Activated naive CD4-positive, alpha-beta T cell treated with anti-CD3 and anti-CD28 coated beads, Interleukin-2, amount 50 U/mL, for 72 hours (primary cell): Measurements from ENCODE around the gene ADPGK. TPM values are rescaled to one million over a fixed set of nuclear protein-coding genes. Genes with fewer than 3 reads are reported as not detected.
A peak's percentile ranks its signal among the peaks of the same experiment; 100 is the strongest.

ENCODE experiments used
- ATAC-seq, 2 donors: fragments of 150-1000 bp; cut with Tn5 transposase; 2 replicates each; pipeline ENCODE4 v1.10.0; 2021; ENCODE audit warnings: mild to moderate bottlenecking in 2 of 2, moderate library complexity in 2 of 2
- DNase-seq, 2 donors: peaks; one replicate each; pipeline ENCODE4 v3.0.0; 2021 to 2022; ENCODE audit warnings: low spot score in 2 of 2
- H3K27ac Mint-ChIP-seq, 2 donors: one replicate each; pipeline ENCODE4 v1.8.0; 2022; ENCODE audit warnings: mild to moderate bottlenecking in 2 of 2, mixed read lengths in 2 of 2
- H3K36me3 Mint-ChIP-seq, 2 donors: one replicate each; pipeline ENCODE4 v1.8.0; 2022; ENCODE audit warnings: mixed read lengths in 2 of 2
- H3K9me3 Mint-ChIP-seq, 2 donors: one replicate each; pipeline ENCODE4 v1.8.0; 2022; ENCODE audit warnings: mixed read lengths in 2 of 2
- total RNA-seq, 2 donors: library from RNA; stranded (reverse); gene quantifications; one replicate each; pipeline ENCODE4 v1.2.3, GENCODE V29; 2022

The ADPGK gene
- total RNA-seq, 2 donors from 2014 or later: 51.0 to 81.8 TPM

GRCh38 chr15:72796515-72797337, 13.2 kb upstream of the ADPGK start:
- ATAC-seq: peak; percentile 85 to 92
- H3K27ac Mint-ChIP-seq: peak overlapping the region in 1 of 2 donors; percentile 62
- no peaks in the 10 kb centered on the region for H3K9me3 Mint-ChIP-seq
- peak in 1 of 2 donors; percentile 57 for DNase-seq
- H3K36me3 Mint-ChIP-seq: no peaks in the 10 kb centered on the region

- DNase-seq: no peak
- no peaks in the 10 kb centered on the region for H3K9me3 Mint-ChIP-seq
- ATAC-seq: no peak
- peak overlapping the region in 1 of 2 donors; percentile 62 for H3K27ac Mint-ChIP-seq
- H3K36me3 Mint-ChIP-seq: no peaks in the 10 kb centered on the region
Observed at GRCh38 chr15:72796210-72796514, 12.6 kb upstream of the ADPGK start.

- H3K36me3 Mint-ChIP-seq: no peaks in the 10 kb centered on the region
- H3K27ac Mint-ChIP-seq: no peak overlapping the region
- no peaks in the 10 kb centered on the region for H3K9me3 Mint-ChIP-seq
Observed at GRCh38 chr15:72793766-72794660, 10.5 kb upstream of the ADPGK start.

GRCh38 chr15:72792431-72792830, 8.9 kb upstream of the ADPGK start:
- Mint-ChIP-seq H3K36me3 (no peaks in the 10 kb centered on the region), H3K27ac (no peak overlapping the region), H3K9me3 (no peaks in the 10 kb centered on the region)
- ATAC-seq: no peak
- DNase-seq: no peak

More at GRCh38 chr15:72793766-72794660, 10.5 kb upstream of the ADPGK start:
- ATAC-seq: no peak
- DNase-seq: no peak

- DNase-seq: no peak
- Mint-ChIP-seq H3K9me3 (no peaks in the 10 kb centered on the region), H3K27ac (peak overlapping the region in 1 of 2 donors; percentile 15), H3K36me3 (no peaks in the 10 kb centered on the region)
- ATAC-seq: no peak
Observed at GRCh38 chr15:72790302-72790910, 6.8 kb upstream of the ADPGK start.

- ATAC-seq (no peak), DNase-seq (no peak)
- H3K27ac Mint-ChIP-seq: no peak overlapping the region
- peaks cover 7% of the 10 kb centered on the region in 2 donors for H3K36me3 Mint-ChIP-seq
- no peaks in the 10 kb centered on the region for H3K9me3 Mint-ChIP-seq
Observed at GRCh38 chr15:72787526-72787925, 4.0 kb upstream of the ADPGK start.

GRCh38 chr15:72786676-72787345, 3.3 kb upstream of the ADPGK start:
- no peak for ATAC-seq
- no peak for DNase-seq
- Mint-ChIP-seq H3K9me3 (no peaks in the 10 kb centered on the region), H3K27ac (no peak overlapping the region), H3K36me3 (peaks cover 9 to 10% of the 10 kb centered on the region in 2 donors)

- peak overlapping the region in 1 of 2 donors; percentile 94 for H3K27ac Mint-ChIP-seq
- H3K9me3 Mint-ChIP-seq: no peaks in the 10 kb centered on the region
- peaks cover 12 to 16% of the 10 kb centered on the region in 2 donors for H3K36me3 Mint-ChIP-seq
- no peak for ATAC-seq
- DNase-seq: no peak
Observed at GRCh38 chr15:72786242-72786641, 2.7 kb upstream of the ADPGK start.

GRCh38 chr15:72785841-72786240, 2.3 kb upstream of the ADPGK start:
- peaks cover 16 to 20% of the 10 kb centered on the region in 2 donors for H3K36me3 Mint-ChIP-seq
- no peak for ATAC-seq
- H3K27ac Mint-ChIP-seq: peak overlapping the region; percentile 86 to 94

GRCh38 chr15:72785432-72785831, 1.9 kb upstream of the ADPGK start:
- Mint-ChIP-seq H3K9me3 (no peaks in the 10 kb centered on the region), H3K36me3 (peaks cover 18 to 21% of the 10 kb centered on the region in 2 donors), H3K27ac (peak overlapping the region; percentile 86 to 94)
- DNase-seq (peak in 1 of 2 donors; percentile 35), ATAC-seq (peak in 1 of 2 donors; percentile 31)

More at GRCh38 chr15:72785841-72786240, 2.3 kb upstream of the ADPGK start:
- no peak for DNase-seq
- no peaks in the 10 kb centered on the region for H3K9me3 Mint-ChIP-seq

GRCh38 chr15:72784456-72784876, 908 bp upstream of the ADPGK start:
- no peaks in the 10 kb centered on the region for H3K9me3 Mint-ChIP-seq
- DNase-seq (no peak), ATAC-seq (peak in 1 of 2 donors; percentile 39)
- H3K27ac Mint-ChIP-seq: peak overlapping the region; percentile 89 to 94
- H3K36me3 Mint-ChIP-seq: peaks cover 23 to 30% of the 10 kb centered on the region in 2 donors

GRCh38 chr15:72783004-72783639, 436 bp downstream of the ADPGK start:
- ATAC-seq: peak; percentile 38 to 65
- Mint-ChIP-seq H3K36me3 (peaks cover 30 to 40% of the 10 kb centered on the region in 2 donors), H3K9me3 (no peaks in the 10 kb centered on the region)

GRCh38 chr15:72782274-72783003, 1.1 kb downstream of the ADPGK start:
- DNase-seq (peak in 1 of 2 donors; percentile 12), ATAC-seq (no peak)
- Mint-ChIP-seq H3K9me3 (no peaks in the 10 kb centered on the region), H3K27ac (peak overlapping the region; percentile 94 to 100), H3K36me3 (peaks cover 30 to 41% of the 10 kb centered on the region in 2 donors)

More at GRCh38 chr15:72783004-72783639, 436 bp downstream of the ADPGK start:
- H3K27ac Mint-ChIP-seq: peak overlapping the region; percentile 94 to 100
- peak in 1 of 2 donors; percentile 34 for DNase-seq

- Mint-ChIP-seq H3K9me3 (no peaks in the 10 kb centered on the region), H3K36me3 (peaks cover 30 to 41% of the 10 kb centered on the region in 2 donors), H3K27ac (peak overlapping the region in 1 of 2 donors; percentile 94)
- no peak for ATAC-seq
- no peak for DNase-seq
Observed at GRCh38 chr15:72781631-72782030, 1.9 kb downstream of the ADPGK start.

- H3K9me3 Mint-ChIP-seq: no peaks in the 10 kb centered on the region
- no peak for ATAC-seq
- no peak overlapping the region for H3K27ac Mint-ChIP-seq
- DNase-seq: no peak
- H3K36me3 Mint-ChIP-seq: peaks cover 30 to 47% of the 10 kb centered on the region in 2 donors
Observed at GRCh38 chr15:72778796-72779195, 4.8 kb downstream of the ADPGK start.
